Sigmoid colon (tissue), 3 donors: ENCODE data around the gene GRN.

Experiments
- POLR2A ChIP-seq, 2 donors: fragments of 450-650 bp; IDR thresholded peaks; one replicate each; pipeline ENCODE4 v1.6.1; 2016; ENCODE audit warnings: antibody characterized with exemption in 2 of 2, mild to moderate bottlenecking in 2 of 2, moderate library complexity in 2 of 2
- TF ChIP-seq, protein P1 (sequence below), 4 experiments: fragments of 450-650 bp in 3 of 4; fragments of 200-600 bp in 1 of 4; IDR thresholded peaks; one replicate each; pipeline ENCODE4 v1.5.1; 2016 to 2019; ENCODE audit warnings: antibody characterized with exemption in 4 of 4, mild to moderate bottlenecking in 3 of 4, moderate library complexity in 2 of 4

- TF ChIP-seq, protein P1, sequence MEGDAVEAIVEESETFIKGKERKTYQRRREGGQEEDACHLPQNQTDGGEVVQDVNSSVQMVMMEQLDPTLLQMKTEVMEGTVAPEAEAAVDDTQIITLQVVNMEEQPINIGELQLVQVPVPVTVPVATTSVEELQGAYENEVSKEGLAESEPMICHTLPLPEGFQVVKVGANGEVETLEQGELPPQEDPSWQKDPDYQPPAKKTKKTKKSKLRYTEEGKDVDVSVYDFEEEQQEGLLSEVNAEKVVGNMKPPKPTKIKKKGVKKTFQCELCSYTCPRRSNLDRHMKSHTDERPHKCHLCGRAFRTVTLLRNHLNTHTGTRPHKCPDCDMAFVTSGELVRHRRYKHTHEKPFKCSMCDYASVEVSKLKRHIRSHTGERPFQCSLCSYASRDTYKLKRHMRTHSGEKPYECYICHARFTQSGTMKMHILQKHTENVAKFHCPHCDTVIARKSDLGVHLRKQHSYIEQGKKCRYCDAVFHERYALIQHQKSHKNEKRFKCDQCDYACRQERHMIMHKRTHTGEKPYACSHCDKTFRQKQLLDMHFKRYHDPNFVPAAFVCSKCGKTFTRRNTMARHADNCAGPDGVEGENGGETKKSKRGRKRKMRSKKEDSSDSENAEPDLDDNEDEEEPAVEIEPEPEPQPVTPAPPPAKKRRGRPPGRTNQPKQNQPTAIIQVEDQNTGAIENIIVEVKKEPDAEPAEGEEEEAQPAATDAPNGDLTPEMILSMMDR (IDR thresholded peaks at IDR 0.05) = no peak
- TF ChIP-seq POLR2A (IDR thresholded peaks at IDR 0.05) = no peak
These were observed 1.2 kb downstream of the GRN start for GRCh38 chr17:44346064-44346844.
